ENCODE data around the gene MIA. TPM values are rescaled to one million over a fixed set of nuclear protein-coding genes. Genes with fewer than 3 reads are reported as not detected.

The MIA gene
- polyA plus RNA-seq, 1 donor from 2014 or later, result 1.8 TPM

- Histone ChIP-seq H3K9me3 (ENCODE audit: low read length) (no peaks in the 10 kb centered on the region), H2AFZ (ENCODE audit: low read depth, low read length) (no peak overlapping the region), H3F3A (ENCODE audit: insufficient read depth, low read length, poor library complexity, severe bottlenecking) (no peaks in the 10 kb centered on the region), H3K4me3 (ENCODE audit: low read length) (no peak overlapping the region), H3K9me2 (ENCODE audit: insufficient read depth, low read length) (no peaks in the 10 kb centered on the region), H3K27ac (ENCODE audit: low read length) (no peak overlapping the region), H3K36me3 (ENCODE audit: insufficient read depth, low read length) (no peaks in the 10 kb centered on the region), H3K79me2 (replicated peaks; ENCODE audit: insufficient read depth, low read length) (no peaks in the 10 kb centered on the region), H3K4me2 (ENCODE audit: low read length) (no peak overlapping the region), H3K27me3 (ENCODE audit: insufficient read depth, low read depth, low read length) (no peaks in the 10 kb centered on the region), H4K20me1 (ENCODE audit: insufficient read depth) (no peaks in the 10 kb centered on the region), H3K9ac (ENCODE audit: low read length) (no peak overlapping the region)
- TF ChIP-seq POLR2AphosphoS5 (IDR thresholded peaks at IDR 0.05) (no peak), CTCF (IDR thresholded peaks at IDR 0.05; ENCODE audit: poor library complexity, severe bottlenecking) (no peak), EZH2 (IDR thresholded peaks at IDR 0.05; ENCODE audit: borderline replicate concordance, insufficient read depth, low read length, poor library complexity, severe bottlenecking) (no peak), MXI1 (conservative IDR thresholded peaks at IDR 0.05; ENCODE audit: poor library complexity, severe bottlenecking) (no peak), RAD21 (conservative IDR thresholded peaks at IDR 0.05) (no peak), REST (IDR thresholded peaks at IDR 0.05; ENCODE audit: borderline replicate concordance) (no peak), TAF1 (IDR thresholded peaks at IDR 0.05; ENCODE audit: low read depth) (no peak), EP300 (conservative IDR thresholded peaks at IDR 0.05; ENCODE audit: poor library complexity, severe bottlenecking) (no peak)
Observed at GRCh38 chr19:40740747-40741146, 34.6 kb upstream of the MIA start.

DNA sequence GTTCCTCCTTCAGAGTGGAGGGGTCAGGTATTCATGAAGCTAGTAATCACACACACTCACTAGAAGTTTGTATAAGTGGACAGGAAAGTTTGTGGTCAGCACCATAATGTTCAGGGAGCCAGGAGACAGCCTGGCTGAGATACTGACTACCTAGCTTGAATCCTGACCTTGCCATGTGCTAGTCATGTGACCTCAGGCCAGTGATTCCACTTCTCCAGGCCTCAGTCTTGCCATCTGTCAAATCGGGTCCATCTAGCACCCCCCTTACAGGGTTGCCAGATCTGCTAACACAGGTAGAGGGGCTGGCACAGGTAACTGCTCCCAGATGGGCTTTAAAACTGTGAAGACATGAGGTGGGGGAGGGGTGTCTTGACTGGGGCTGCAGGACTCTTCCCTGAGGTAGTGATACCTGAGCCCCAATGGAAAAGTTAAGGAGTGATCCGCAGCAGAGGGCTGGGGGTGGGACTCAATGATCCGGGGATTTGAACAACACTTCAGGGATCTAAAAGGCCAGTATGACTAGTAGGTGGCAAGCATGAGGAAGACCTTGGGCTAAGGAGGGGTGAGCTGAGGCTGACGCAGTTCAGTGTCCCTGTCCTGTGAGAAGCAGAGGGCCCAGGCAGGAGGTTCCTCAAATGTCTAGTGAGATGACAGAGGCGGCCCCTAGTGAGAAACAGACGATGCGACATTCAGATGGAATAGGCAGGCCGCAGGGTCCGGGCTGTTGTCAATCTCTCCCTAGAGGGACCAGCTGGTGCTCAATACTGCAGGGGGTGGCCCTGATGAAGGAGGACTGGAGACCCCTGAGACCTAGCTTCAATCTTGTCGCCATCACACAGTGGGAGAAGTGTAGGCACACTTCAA, 33.6 kb upstream of the MIA start:
- H3K9ac ChIP-seq (ENCODE audit: low read length), result no peak overlapping the region
- no peaks in the 10 kb centered on the region for H3K9me2 ChIP-seq (ENCODE audit: insufficient read depth, low read length)
- no peaks in the 10 kb centered on the region for H3K27me3 ChIP-seq (ENCODE audit: insufficient read depth, low read depth, low read length)
- H3K4me2 ChIP-seq (ENCODE audit: low read length), result no peak overlapping the region
- H3F3A ChIP-seq (ENCODE audit: insufficient read depth, low read length, poor library complexity, severe bottlenecking), result no peaks in the 10 kb centered on the region
- no peaks in the 10 kb centered on the region for H3K36me3 ChIP-seq (ENCODE audit: insufficient read depth, low read length)
- no peaks in the 10 kb centered on the region for H3K79me2 ChIP-seq (replicated peaks; ENCODE audit: insufficient read depth, low read length)
- no peak overlapping the region for H3K27ac ChIP-seq (ENCODE audit: low read length)
- H2AFZ ChIP-seq (ENCODE audit: low read depth, low read length), result no peak overlapping the region
- no peaks in the 10 kb centered on the region for H4K20me1 ChIP-seq (ENCODE audit: insufficient read depth)
- H3K9me3 ChIP-seq (ENCODE audit: low read length), result no peaks in the 10 kb centered on the region
- no peak overlapping the region for H3K4me3 ChIP-seq (ENCODE audit: low read length)
- no peak for TF ChIP-seq SMC3 (conservative IDR thresholded peaks at IDR 0.05; ENCODE audit: poor library complexity)
- no peak for TF ChIP-seq TAF1 (IDR thresholded peaks at IDR 0.05; ENCODE audit: low read depth)
- no peak for TF ChIP-seq EZH2 (IDR thresholded peaks at IDR 0.05; ENCODE audit: borderline replicate concordance, insufficient read depth, low read length, poor library complexity, severe bottlenecking)
- no peak for TF ChIP-seq RAD21 (conservative IDR thresholded peaks at IDR 0.05)
